HCT116 (cell line): ENCODE measurements around the gene CYP2B6.

Experiments
- CTCF ChIP-seq, 3 experiments: fragments of 200-600 bp in 1 of 3; sonication (generic) in 1 of 3; IDR thresholded peaks in 2 of 3; conservative IDR thresholded peaks in 1 of 3; 2 replicates each; pipeline ENCODE4 v1.5.1; 2012 to 2017; ENCODE audit warnings: low read depth in 2 of 3, low read length in 2 of 3, antibody characterized with exemption in 1 of 3, borderline replicate concordance in 1 of 3, control low read depth in 1 of 3, mild to moderate bottlenecking in 1 of 3, mixed read lengths in 1 of 3, mixed run types in 1 of 3, moderate library complexity in 1 of 3; ENCODE audit not compliant: insufficient read depth in 1 of 3
- EGR1 ChIP-seq: IDR thresholded peaks from 2 replicates; pipeline ENCODE4 v1.6.1; 2012; ENCODE audit warnings: low read depth
- EZH2 ChIP-seq: fragments of 200-600 bp; sonication (generic); IDR thresholded peaks from 2 replicates; pipeline ENCODE4 v1.6.1; 2017; ENCODE audit warnings: antibody characterized with exemption, mixed run types
- POLR2A ChIP-seq: IDR thresholded peaks from 2 replicates; pipeline ENCODE4 v1.7.0; 2011; ENCODE audit warnings: borderline replicate concordance; ENCODE audit not compliant: insufficient read depth, insufficient read length; ENCODE audit errors: extremely low read depth
- RAD21 ChIP-seq: IDR thresholded peaks from 2 replicates; pipeline ENCODE4 v1.6.1; 2012; ENCODE audit warnings: low read depth, mild to moderate bottlenecking
- REST ChIP-seq: IDR thresholded peaks from 2 replicates; pipeline ENCODE4 v1.6.1; 2012; ENCODE audit warnings: low read depth
- SIN3A ChIP-seq: IDR thresholded peaks from 2 replicates; pipeline ENCODE4 v1.6.1; 2012; ENCODE audit warnings: low read depth
- SRF ChIP-seq: IDR thresholded peaks from 2 replicates; pipeline ENCODE4 v1.6.1; 2012; ENCODE audit warnings: low read depth
- ZBTB33 ChIP-seq: IDR thresholded peaks from 2 replicates; pipeline ENCODE4 v1.6.1; 2011; ENCODE audit warnings: mild to moderate bottlenecking, low read length, moderate library complexity; ENCODE audit not compliant: insufficient replicate concordance; ENCODE audit errors: extremely low read depth
- ZFX ChIP-seq: fragments of 450-650 bp; IDR thresholded peaks from 2 replicates; pipeline ENCODE4 v1.6.1; 2017
- ZNF274 ChIP-seq: fragments of 200-500 bp; sonication (Bioruptor generic); IDR thresholded peaks from 2 replicates; pipeline ENCODE4 v1.6.1; 2014; ENCODE audit warnings: mild to moderate bottlenecking, low read depth, low read length, inconsistent platforms

- TF ChIP-seq ZBTB33 (no peak), CTCF (IDR thresholded peaks at IDR 0.05 in 2 of 3, conservative IDR thresholded peaks at IDR 0.05 in 1 of 3; ENCODE audit: borderline replicate concordance in 1 of 3, insufficient read depth in 1 of 3, low read depth in 2 of 3, low read length in 2 of 3) (no peak), ZNF274 (no peak), POLR2A (no peak), RAD21 (no peak), EZH2 (no peak), ZFX (no peak), SIN3A (no peak), SRF (no peak), EGR1 (no peak), REST (no peak)
Observed at GRCh38 chr19:41025871-41026270, 34.8 kb downstream of the CYP2B6 start.
